BJ (cell line): ENCODE measurements around the gene ZNF638. TPM values are rescaled to one million over a fixed set of nuclear protein-coding genes. Genes with fewer than 3 reads are reported as not detected.

ENCODE experiments used
- CTCF ChIA-PET: fragments of 350-600 bp; formaldehyde crosslinking; extraction: SDS; loops from one replicate; lab custom pipeline; 2021; ENCODE audit warnings: antibody characterized with exemption, inconsistent platforms; lab: Yijun Ruan, JAX
- POLR2A ChIA-PET: fragments of 300-600 bp; sonication (Branson Sonifier 250); formaldehyde crosslinking; extraction: SDS; loops from one replicate; lab custom pipeline; 2021; ENCODE audit warnings: antibody characterized with exemption; lab: Charles Lee
- DNase-seq: peaks from one replicate; pipeline ENCODE4 v3.0.0-alpha.2; 2011; ENCODE audit warnings: low read depth
- H3K27me3 ChIP-seq: 2 replicates; pipeline ENCODE4 v1.6.0; 2011; ENCODE audit warnings: low read length; ENCODE audit not compliant: control insufficient read depth, insufficient read depth
- H3K36me3 ChIP-seq: 2 replicates; pipeline ENCODE4 v1.5.1; 2011; ENCODE audit warnings: low read length; ENCODE audit not compliant: control insufficient read depth, insufficient read depth
- H3K4me3 ChIP-seq: 2 replicates; pipeline ENCODE4 v1.5.1; 2011; ENCODE audit warnings: low read depth, mild to moderate bottlenecking, control low read depth, low read length
- CTCF ChIP-seq: IDR thresholded peaks from 2 replicates; pipeline ENCODE4 v1.5.1; 2011; ENCODE audit warnings: low read depth, mild to moderate bottlenecking, control low read depth, inconsistent platforms, low read length, moderate library complexity; ENCODE audit not compliant: insufficient read depth
- polyA plus RNA-seq: library from polyadenylated mRNA; depleted of rRNA; stranded (reverse); fragments of >200 nt; gene quantifications from 2 replicates; pipeline ENCODE4 v1.2.3, GENCODE V29; 2011

Gene ZNF638
- polyA plus RNA-seq, 1 experiment = 44.8 TPM

DNA sequence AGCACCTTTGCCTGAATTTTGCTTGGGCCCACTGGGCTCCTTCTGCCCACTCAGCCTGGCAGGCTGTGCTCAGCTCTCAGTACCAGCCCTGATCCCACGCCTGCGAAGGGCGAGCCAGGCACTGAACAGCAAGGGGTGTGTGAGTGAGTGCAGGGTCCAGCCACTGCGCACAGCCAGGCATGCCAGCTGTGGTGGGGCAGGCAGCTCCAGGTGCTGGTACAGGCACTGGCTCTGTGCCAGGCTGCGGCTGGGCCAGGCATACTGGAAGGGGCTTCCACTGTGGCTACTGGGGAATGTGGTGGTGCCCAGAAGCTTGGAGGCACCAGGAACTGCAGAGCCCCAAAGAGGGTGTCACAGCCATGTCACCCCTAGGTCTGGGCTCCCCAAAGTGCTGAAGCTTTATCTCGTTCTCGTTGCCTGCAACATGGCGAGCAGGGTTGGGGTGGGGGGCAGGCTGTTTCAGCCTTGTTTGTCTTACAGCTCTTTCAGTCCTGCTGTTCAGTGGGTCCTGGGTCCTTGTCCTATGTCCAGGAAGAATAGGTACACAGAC, 130.5 kb downstream of the ZNF638 start:
- DNase-seq = no peak
- H3K4me3 ChIP-seq = no peak overlapping the region
- ChIA-PET POLR2A (no interaction called here), CTCF (interaction anchor here (0.9 to 6.1 kb wide), 7 partner anchors 13 to 55 kb away, joined by 3 to 139 read pairs (median 4); no protein-coding TSS in a partner anchor)
- H3K27me3 ChIP-seq = peaks cover 25% of the 10 kb centered on the region
- H3K36me3 ChIP-seq = no peaks in the 10 kb centered on the region
- TF ChIP-seq CTCF = no peak

GRCh38 chr2:71462641-71463341, 131.2 kb downstream of the ZNF638 start:
- ChIA-PET CTCF (interaction anchor here (0.8 to 6.1 kb wide), 8 partner anchors 8 to 134 kb away, joined by 3 to 139 read pairs (median 4); no protein-coding TSS in a partner anchor), POLR2A (no interaction called here)
- Histone ChIP-seq H3K36me3 (no peaks in the 10 kb centered on the region), H3K4me3 (no peak overlapping the region), H3K27me3 (peaks cover 29% of the 10 kb centered on the region)
- TF ChIP-seq CTCF = no peak
- no peak for DNase-seq

DNA sequence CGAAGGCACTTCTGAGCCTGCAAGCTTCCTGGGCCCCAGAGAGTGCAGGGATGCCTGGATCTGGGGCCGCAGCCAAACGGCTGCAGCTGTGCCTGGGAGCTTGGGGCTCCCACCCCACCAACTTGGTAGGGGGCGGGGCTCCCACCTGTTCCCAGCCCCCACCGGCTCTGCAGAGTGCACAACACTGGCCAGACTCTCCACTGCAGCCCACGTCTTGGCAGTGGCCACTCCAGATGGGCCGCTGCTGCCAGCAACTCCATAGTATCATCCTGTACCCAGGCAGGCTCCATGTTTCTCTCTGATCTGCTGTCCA, 131.7 kb downstream of the ZNF638 start:
- Histone ChIP-seq H3K4me3 (no peak overlapping the region), H3K27me3 (peaks cover 33% of the 10 kb centered on the region), H3K36me3 (no peaks in the 10 kb centered on the region)
- DNase-seq = no peak
- no peak for TF ChIP-seq CTCF
- CTCF ChIA-PET = interaction anchor here (0.8 to 6.1 kb wide), 7 partner anchors 9 to 135 kb away, joined by 3 to 139 read pairs (median 4); no protein-coding TSS in a partner anchor
- POLR2A ChIA-PET = no interaction called here

DNA sequence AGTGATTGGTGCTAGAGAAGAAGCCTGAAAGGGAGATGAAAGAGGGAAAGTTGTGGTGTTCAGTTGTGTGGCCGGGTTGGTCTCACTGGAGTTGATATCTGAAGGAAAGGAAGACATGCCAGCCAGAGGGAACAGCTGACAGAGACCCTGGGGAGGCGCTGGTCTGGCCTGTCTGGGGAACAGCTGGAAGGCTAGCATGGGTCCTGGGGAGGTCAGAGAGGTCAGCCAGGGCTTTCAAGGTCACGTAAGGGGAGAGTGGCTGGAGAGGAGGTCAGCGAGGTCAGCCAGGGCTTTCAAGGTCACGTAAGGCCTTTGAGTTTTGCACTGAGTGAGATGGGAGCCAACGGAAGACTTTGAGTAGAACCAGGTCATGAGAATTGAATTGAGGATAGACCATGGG, 132.8 kb downstream of the ZNF638 start:
- no peak overlapping the region for H3K4me3 ChIP-seq
- CTCF ChIA-PET = interaction anchor here (1.6 to 6.1 kb wide), 2 partner anchors 10 to 44 kb away, joined by 6 to 139 read pairs; no protein-coding TSS in a partner anchor
- TF ChIP-seq CTCF = no peak

GRCh38 chr2:71465356-71465755, 133.8 kb downstream of the ZNF638 start:
- ChIA-PET CTCF (interaction anchor here (0.8 kb wide), 1 partner anchor 45 kb away, joined by 3 read pairs; no protein-coding TSS in a partner anchor), POLR2A (no interaction called here)
- H3K36me3 ChIP-seq = no peaks in the 10 kb centered on the region
- no peak for DNase-seq
- H3K27me3 ChIP-seq = peaks cover 40% of the 10 kb centered on the region
- TF ChIP-seq CTCF = no peak
- H3K4me3 ChIP-seq = no peak overlapping the region

More for the DNA sequence above, 132.8 kb downstream of the ZNF638 start:
- POLR2A ChIA-PET = no interaction called here
- peaks cover 40% of the 10 kb centered on the region for H3K27me3 ChIP-seq
- DNase-seq = no peak
- H3K36me3 ChIP-seq = no peaks in the 10 kb centered on the region
